Effector memory CD4-positive, alpha-beta T cell (primary cell): Measurements from ENCODE around the gene RAB22A.

Experiments used
- DNase-seq, 3 donors: peaks; one replicate each; pipeline ENCODE4 v3.0.0-alpha.2; 2020
- H3K27ac ChIP-seq: 2 replicates; pipeline ENCODE4 v1.7.0; 2013; ENCODE audit warnings: mild to moderate bottlenecking, low read length, moderate library complexity; ENCODE audit not compliant: insufficient read depth, poor library complexity, severe bottlenecking
- H3K27me3 ChIP-seq: replicated peaks from 2 replicates; pipeline ENCODE4 v1.7.0; 2013; ENCODE audit warnings: mild to moderate bottlenecking, low read length; ENCODE audit not compliant: insufficient read depth, control insufficient read depth, poor library complexity, severe bottlenecking
- H3K36me3 ChIP-seq: 2 replicates; pipeline ENCODE4 v1.7.0; 2013; ENCODE audit warnings: mild to moderate bottlenecking, low read length, moderate library complexity; ENCODE audit not compliant: control insufficient read depth, insufficient read depth
- H3K4me1 ChIP-seq: 2 replicates; pipeline ENCODE4 v1.7.0; 2013; ENCODE audit warnings: low read length, mild to moderate bottlenecking; ENCODE audit not compliant: control insufficient read depth, insufficient read depth, poor library complexity, severe bottlenecking
- H3K4me3 ChIP-seq: 2 replicates; pipeline ENCODE4 v1.7.0; 2013; ENCODE audit warnings: low read length, low read depth, mild to moderate bottlenecking; ENCODE audit not compliant: insufficient read depth, poor library complexity, severe bottlenecking
- H3K9me3 ChIP-seq: 2 replicates; pipeline ENCODE4 v1.7.0; 2013; ENCODE audit warnings: mild to moderate bottlenecking, low read length, moderate library complexity; ENCODE audit not compliant: control insufficient read depth
- total RNA-seq, 3 donors: gene quantifications; one replicate each; lab custom pipeline; 2026; lab: John Stamatoyannopoulos, UW

RAB22A gene
- total RNA-seq = 49.6 to 60.5 (median 51.9) reads per million in 3 donors

GRCh38 chr20:58309591-58310290 lies at the start of gene RAB22A:
RAB22A (plus strand) TSS chr20:58309715; CDS start chr20:58309977, 262 bp downstream.
- Histone ChIP-seq H3K36me3 (peaks cover 17% of the 10 kb centered on the region), H3K27ac (peak within 1 kb of the TSS; percentile 95), H3K27me3 (no peaks in the 10 kb centered on the region), H3K4me1 (peaks cover 33% of the 10 kb centered on the region), H3K9me3 (no peaks in the 10 kb centered on the region), H3K4me3 (peak within 1 kb of the TSS; percentile 89)
- peak; percentile 66 to 80 (median 77) for DNase-seq

- Histone ChIP-seq H3K4me1 (no peaks in the 10 kb centered on the region), H3K27ac (no peak overlapping the region), H3K27me3 (no peaks in the 10 kb centered on the region), H3K4me3 (no peak overlapping the region), H3K36me3 (no peaks in the 10 kb centered on the region), H3K9me3 (no peaks in the 10 kb centered on the region)
- no peak for DNase-seq
Measured at GRCh38 chr20:58260006-58260405, 49.5 kb upstream of the RAB22A start.

GRCh38 chr20:58261660-58262059 lies 47.9 kb upstream of the RAB22A start:
- no peaks in the 10 kb centered on the region for H3K9me3 ChIP-seq
- no peak for DNase-seq
- no peaks in the 10 kb centered on the region for H3K27me3 ChIP-seq
- no peaks in the 10 kb centered on the region for H3K36me3 ChIP-seq
- H3K27ac ChIP-seq = no peak overlapping the region
- no peak overlapping the region for H3K4me3 ChIP-seq
- H3K4me1 ChIP-seq = no peaks in the 10 kb centered on the region

- DNase-seq = no peak
- Histone ChIP-seq H3K27me3 (no peaks in the 10 kb centered on the region), H3K4me1 (no peaks in the 10 kb centered on the region), H3K9me3 (no peaks in the 10 kb centered on the region), H3K27ac (no peak overlapping the region), H3K4me3 (no peak overlapping the region), H3K36me3 (no peaks in the 10 kb centered on the region)
Measured at GRCh38 chr20:58264271-58264670, 45.2 kb upstream of the RAB22A start.

GRCh38 chr20:58267389-58268215 lies 41.9 kb upstream of the RAB22A start:
- Histone ChIP-seq H3K4me1 (no peaks in the 10 kb centered on the region), H3K4me3 (no peak overlapping the region), H3K36me3 (no peaks in the 10 kb centered on the region), H3K27me3 (no peaks in the 10 kb centered on the region), H3K9me3 (no peaks in the 10 kb centered on the region), H3K27ac (no peak overlapping the region)
- DNase-seq = no peak

- no peaks in the 10 kb centered on the region for H3K9me3 ChIP-seq
- no peak overlapping the region for H3K4me3 ChIP-seq
- no peaks in the 10 kb centered on the region for H3K4me1 ChIP-seq
- no peak overlapping the region for H3K27ac ChIP-seq
- H3K36me3 ChIP-seq = no peaks in the 10 kb centered on the region
- H3K27me3 ChIP-seq = no peaks in the 10 kb centered on the region
- DNase-seq = no peak
Measured at GRCh38 chr20:58268421-58268821, 41.1 kb upstream of the RAB22A start.

GRCh38 chr20:58268936-58269619 lies 40.4 kb upstream of the RAB22A start:
- Histone ChIP-seq H3K27me3 (no peaks in the 10 kb centered on the region), H3K4me1 (no peaks in the 10 kb centered on the region), H3K27ac (no peak overlapping the region), H3K36me3 (no peaks in the 10 kb centered on the region), H3K9me3 (no peaks in the 10 kb centered on the region), H3K4me3 (no peak overlapping the region)
- no peak for DNase-seq

GRCh38 chr20:58271606-58272351 lies 37.7 kb upstream of the RAB22A start:
- H3K4me1 ChIP-seq = no peaks in the 10 kb centered on the region
- H3K9me3 ChIP-seq = no peaks in the 10 kb centered on the region
- no peak for DNase-seq
- no peaks in the 10 kb centered on the region for H3K36me3 ChIP-seq
- H3K27me3 ChIP-seq = no peaks in the 10 kb centered on the region
- H3K4me3 ChIP-seq = no peak overlapping the region
- H3K27ac ChIP-seq = no peak overlapping the region

GRCh38 chr20:58274384-58274783 lies 35.1 kb upstream of the RAB22A start:
- Histone ChIP-seq H3K27me3 (no peaks in the 10 kb centered on the region), H3K36me3 (no peaks in the 10 kb centered on the region), H3K4me1 (no peaks in the 10 kb centered on the region), H3K9me3 (no peaks in the 10 kb centered on the region), H3K4me3 (no peak overlapping the region), H3K27ac (no peak overlapping the region)
- no peak for DNase-seq
